NCI-H146 treated with DMSO at 0.1 percent for 48 hours (cell line): ENCODE results near the gene DHRS7C.
"Not testable (repeated sequence)": the region's sequence is repeated elsewhere in the genome, so short reads cannot be mapped to it uniquely, and the experiment has no call there.

ENCODE experiments used
- DNase-seq: peaks from one replicate; lab custom pipeline; 2025; ENCODE audit not compliant: unreplicated experiment; lab: John Stamatoyannopoulos, UW

DHRS7C gene

DNA sequence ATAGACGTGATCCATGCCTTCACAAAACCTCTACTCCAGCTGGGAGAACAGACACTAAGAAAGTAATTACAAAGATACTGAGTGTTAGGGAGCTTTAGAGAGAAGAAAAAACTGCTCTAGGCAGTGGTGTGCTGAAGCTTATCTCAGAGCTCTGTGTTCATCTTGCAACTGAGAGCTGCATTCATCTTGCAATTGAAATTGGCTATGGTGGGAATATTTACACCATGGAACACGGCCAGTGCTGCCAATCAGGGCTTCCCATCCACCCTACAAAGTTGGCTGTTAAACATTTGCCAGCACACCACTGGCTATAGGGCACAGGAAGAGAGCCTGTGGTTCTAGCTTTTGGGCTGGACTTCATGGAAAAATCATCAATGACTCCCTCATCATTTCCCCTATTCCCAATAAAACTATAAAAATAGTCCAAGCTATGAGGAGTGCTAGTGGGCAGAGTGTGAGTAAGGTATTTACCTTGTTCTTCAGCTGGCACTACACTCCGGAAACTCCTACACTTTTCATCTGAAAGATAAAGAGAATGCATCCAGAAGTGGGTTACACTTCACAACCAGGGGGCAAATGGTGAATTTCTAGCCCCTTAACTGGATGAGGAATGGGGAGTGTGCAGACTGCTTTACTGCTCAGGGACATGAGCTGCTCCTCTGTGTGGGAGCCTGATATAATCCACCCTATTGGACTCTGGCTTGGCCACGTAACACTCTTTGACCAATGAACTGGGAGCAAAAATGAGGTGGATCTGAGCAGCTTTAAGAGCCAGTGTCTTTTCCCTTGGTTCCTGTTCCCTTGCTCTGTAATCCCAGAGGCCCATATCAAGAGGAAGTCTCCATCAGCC, 18.9 kb upstream of the DHRS7C start:
- no peak for DNase-seq

- DNase-seq, result no peak
Measured at GRCh38 chr17:9809409-9809808, 18.0 kb upstream of the DHRS7C start.

DNA sequence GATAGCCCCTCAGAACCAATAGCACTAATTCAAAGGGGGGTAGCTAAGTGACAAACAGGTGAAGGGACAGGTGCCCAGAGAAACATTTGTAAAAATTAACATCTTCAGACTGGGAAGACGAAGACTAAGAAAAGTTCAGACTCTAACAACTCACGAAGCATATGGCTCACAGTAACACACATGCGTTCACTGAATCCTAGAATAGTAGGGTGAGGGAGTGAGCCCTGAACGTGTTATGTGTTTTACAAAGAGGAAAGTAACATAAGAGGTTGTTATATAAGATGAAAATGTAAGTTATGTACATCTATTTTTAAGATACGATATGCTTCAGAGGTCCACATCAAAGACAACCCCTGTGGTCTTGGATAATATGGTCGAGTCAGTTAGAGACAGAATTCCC, 15.3 kb upstream of the DHRS7C start:
- DNase-seq, result no peak

- no peak for DNase-seq
Measured at GRCh38 chr17:9805769-9806168, 14.4 kb upstream of the DHRS7C start.

DNA sequence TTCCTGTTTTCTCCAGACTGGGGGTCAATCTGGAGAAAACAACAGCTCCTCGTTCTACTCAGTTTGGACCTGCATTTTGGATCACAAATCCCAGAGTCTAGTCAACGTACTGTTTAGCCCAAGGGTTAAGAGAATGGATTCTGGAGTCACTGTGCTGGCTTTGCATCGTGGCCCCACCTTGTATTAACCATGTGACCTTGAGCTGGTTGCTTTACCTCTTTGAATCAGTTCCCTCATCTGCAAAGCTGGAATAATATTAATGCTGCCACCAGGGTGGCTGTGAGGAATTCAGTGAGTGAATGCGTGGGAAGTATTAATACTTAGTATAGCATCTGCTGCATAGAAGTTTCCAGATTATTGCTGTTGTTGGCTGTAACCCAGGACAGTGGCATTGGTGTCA, 11.3 kb upstream of the DHRS7C start:
- DNase-seq, result no peak

- DNase-seq, result no peak
Measured at GRCh38 chr17:9802294-9802693, 10.9 kb upstream of the DHRS7C start.

- no peak for DNase-seq
Measured at GRCh38 chr17:9801505-9801904, 10.1 kb upstream of the DHRS7C start.

DNA sequence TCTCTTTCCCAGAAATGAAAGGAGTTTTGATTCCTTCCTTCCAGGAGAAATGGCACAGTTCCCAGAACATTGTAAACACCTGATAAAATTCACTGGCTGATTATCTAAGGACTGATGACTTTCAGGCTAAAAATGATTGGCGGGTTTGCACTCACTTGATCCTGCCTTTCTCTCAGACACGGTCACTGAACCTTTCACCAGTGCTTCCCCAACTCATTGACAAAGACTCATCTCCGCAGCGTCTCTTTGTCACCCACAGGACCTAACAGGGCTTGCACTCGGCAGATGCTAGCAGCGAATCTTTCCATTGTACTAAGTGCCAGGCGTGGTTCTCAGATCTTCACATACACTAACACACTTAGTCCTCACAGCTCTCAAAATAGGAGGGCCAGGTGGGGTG, 7.3 kb upstream of the DHRS7C start:
- DNase-seq, result no peak

DNA sequence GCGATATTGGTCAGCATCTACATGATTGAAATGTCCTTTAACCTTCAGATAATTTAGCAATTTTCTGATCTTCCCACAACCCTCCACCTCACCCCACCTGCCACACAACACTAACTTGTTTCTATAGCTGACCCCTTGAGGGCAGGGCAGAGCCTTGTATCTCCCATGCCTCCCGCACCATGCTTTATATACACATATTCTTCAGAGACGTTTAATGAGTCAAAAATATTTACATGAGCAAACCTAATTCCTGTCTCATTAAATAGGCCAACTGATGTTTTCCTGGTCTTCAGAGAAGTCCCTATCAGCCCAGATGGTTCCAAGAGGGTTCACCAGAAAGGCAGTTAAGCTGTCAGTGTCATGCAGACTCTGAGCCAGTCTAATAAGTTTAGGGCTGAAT, 6.6 kb upstream of the DHRS7C start:
- no peak for DNase-seq

GRCh38 chr17:9792181-9792840, 919 bp upstream of the DHRS7C start:
- DNase-seq, result no peak

- DNase-seq, result no peak
Measured at GRCh38 chr17:9790316-9790715, 1.1 kb downstream of the DHRS7C start.

- DNase-seq, result no peak
Measured at GRCh38 chr17:9788601-9789000, 2.8 kb downstream of the DHRS7C start.

GRCh38 chr17:9784544-9784943, 6.8 kb downstream of the DHRS7C start:
- no peak for DNase-seq

DNA sequence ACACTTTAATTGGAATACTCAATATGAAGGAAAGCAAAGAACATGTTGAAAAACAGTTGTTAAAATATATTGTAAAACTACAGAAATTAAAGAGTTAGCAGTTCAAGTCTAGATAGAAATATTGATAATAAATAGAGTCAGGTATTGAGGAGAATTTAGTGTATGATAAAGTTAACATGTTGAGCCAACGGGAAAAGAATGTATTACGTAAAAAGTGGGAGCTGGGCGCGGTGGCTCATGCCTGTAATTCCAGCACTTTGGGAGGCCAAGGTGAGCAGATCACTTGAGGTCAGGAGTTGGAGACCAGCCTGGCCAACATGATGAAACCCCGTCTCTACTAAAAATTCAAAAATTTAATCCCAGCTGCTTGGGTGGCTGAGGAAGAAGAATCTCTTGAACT, 7.9 kb downstream of the DHRS7C start:
- DNase-seq, result not testable (repeated sequence)

DNA sequence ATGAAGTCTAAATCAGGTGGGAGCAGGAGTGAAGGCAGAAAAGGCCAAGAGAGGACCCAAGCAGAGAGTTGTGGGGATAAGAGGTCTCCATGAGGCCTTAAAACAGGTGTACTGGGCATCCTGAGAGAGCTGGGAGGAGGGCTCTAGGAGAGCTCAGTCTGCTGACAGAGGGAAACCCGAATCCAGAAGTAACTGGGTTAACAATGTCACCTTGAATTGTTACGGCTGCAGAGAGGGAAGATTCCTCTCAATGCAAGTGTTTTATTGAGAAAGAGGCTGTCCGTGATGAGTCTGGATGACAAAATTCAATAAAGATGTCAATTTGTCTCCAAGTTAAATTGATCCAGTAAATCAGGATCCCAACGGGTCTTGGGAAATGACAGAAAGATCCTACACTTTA, 8.3 kb downstream of the DHRS7C start:
- DNase-seq, result no peak

GRCh38 chr17:9780552-9780951, 10.8 kb downstream of the DHRS7C start:
- DNase-seq, result no peak

DNA sequence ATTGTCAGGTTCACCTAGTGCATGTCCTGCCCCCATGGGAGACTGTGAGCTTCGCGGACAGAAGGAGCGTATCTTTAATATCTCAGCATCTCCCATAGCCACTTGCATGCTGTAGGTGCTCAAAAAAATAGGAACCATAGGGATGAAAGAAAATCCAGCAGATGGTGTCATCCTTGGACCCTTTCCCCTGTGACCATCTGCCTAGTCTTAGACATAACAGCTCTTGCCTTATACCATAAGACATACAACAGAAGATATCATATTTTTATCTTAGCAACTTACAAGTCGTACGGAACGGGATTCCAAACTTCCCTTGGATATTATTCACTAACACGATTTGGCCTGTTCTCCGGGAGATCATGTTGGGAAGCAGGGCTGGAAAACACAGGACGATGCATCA, 14.5 kb downstream of the DHRS7C start:
- DNase-seq, result no peak

- no peak for DNase-seq
Measured at GRCh38 chr17:9772658-9773057, 18.7 kb downstream of the DHRS7C start.

DNA sequence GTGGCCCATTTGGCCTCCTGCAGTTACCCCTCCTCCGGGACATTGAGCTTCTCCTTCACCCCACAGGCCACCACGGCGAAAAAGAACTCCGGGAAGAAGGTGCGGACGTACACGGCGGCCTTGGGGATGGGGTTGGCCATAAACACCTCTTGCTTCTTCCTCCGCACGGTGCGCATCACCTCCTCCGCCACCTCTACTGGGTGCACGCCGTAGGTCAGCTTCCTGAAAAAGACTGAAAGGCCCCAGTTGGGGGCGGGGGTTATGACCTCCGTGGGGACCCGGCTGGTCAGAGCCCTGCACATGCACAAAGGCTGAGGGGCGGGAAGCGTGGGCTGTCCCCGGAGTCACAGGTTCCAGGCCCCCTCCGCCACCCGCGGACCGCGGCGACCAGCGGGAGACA, 19.9 kb downstream of the DHRS7C start:
- no peak for DNase-seq

- no peak for DNase-seq
Measured at GRCh38 chr17:9769036-9769695, 22.2 kb downstream of the DHRS7C start.

DNA sequence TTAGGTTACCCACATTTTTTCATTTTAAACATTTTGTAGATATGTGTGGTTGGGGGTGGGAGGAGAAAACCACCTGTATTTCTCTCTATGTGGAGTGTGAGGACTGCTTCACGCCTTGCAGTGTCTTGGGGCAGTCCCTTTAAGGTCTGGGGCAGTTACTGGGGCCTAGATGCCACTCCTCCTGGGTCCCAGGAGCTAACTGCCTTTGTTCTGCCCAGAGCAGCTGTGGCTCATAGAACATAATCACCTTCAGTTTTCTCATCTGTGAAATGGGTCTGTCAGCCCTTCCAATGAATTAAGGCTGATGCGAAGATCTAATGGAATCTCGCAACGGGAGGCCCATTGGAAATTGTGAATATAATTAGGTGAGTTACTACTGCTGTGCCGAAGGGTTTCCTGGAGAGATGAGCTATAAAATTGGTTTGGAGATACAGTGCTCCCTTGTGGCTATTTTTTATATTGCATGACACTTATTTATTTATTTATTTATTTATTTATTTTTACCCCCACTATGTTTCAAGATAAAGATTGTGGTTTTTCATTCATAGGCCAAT, 22.9 kb downstream of the DHRS7C start:
- peak; percentile 27 for DNase-seq
